Measurements from ENCODE around the gene ARG2.

Gene ARG2

GRCh38 chr14:67641902-67642749, 22.4 kb downstream of the ARG2 start:
- no peaks in the 10 kb centered on the region for H3K27me3 ChIP-seq (ENCODE audit: insufficient read depth, low read length)
- 93% methylated on average over 3 of the region's 5 CpGs for WGBS
- H3K27ac ChIP-seq (ENCODE audit: low read depth, low read length), result no peak overlapping the region
- H3K4me1 ChIP-seq (ENCODE audit: insufficient read depth, low read length), result no peaks in the 10 kb centered on the region
- H3K9me3 ChIP-seq (ENCODE audit: insufficient read depth, low read depth, low read length), result no peaks in the 10 kb centered on the region
- no peak overlapping the region for H3K4me3 ChIP-seq (ENCODE audit: low read length)
- H3K9ac ChIP-seq (ENCODE audit: low read depth, low read length), result no peak overlapping the region
- peaks cover 34% of the 10 kb centered on the region for H3K36me3 ChIP-seq (ENCODE audit: insufficient read depth, low read length)

- Histone ChIP-seq H3K4me3 (ENCODE audit: low read length) (no peak overlapping the region), H3K9me3 (ENCODE audit: insufficient read depth, low read depth, low read length) (no peaks in the 10 kb centered on the region), H3K36me3 (ENCODE audit: insufficient read depth, low read length) (peaks cover 50% of the 10 kb centered on the region), H3K27ac (ENCODE audit: low read depth, low read length) (no peak overlapping the region), H3K4me1 (ENCODE audit: insufficient read depth, low read length) (no peaks in the 10 kb centered on the region), H3K27me3 (ENCODE audit: insufficient read depth, low read length) (no peaks in the 10 kb centered on the region), H3K9ac (ENCODE audit: low read depth, low read length) (no peak overlapping the region)
- WGBS, result 50% methylated on average over 1 of the region's 1 CpG
Observed at GRCh38 chr14:67643713-67644112, 24.0 kb downstream of the ARG2 start.

- peaks cover 57% of the 10 kb centered on the region for H3K36me3 ChIP-seq (ENCODE audit: insufficient read depth, low read length)
- H3K27ac ChIP-seq (ENCODE audit: low read depth, low read length), result no peak overlapping the region
- H3K27me3 ChIP-seq (ENCODE audit: insufficient read depth, low read length), result no peaks in the 10 kb centered on the region
- H3K9ac ChIP-seq (ENCODE audit: low read depth, low read length), result no peak overlapping the region
- no peaks in the 10 kb centered on the region for H3K9me3 ChIP-seq (ENCODE audit: insufficient read depth, low read depth, low read length)
- WGBS, result 86% methylated on average over 2 of the region's 2 CpGs
- H3K4me3 ChIP-seq (ENCODE audit: low read length), result no peak overlapping the region
- no peaks in the 10 kb centered on the region for H3K4me1 ChIP-seq (ENCODE audit: insufficient read depth, low read length)
Observed at GRCh38 chr14:67644428-67644827, 24.7 kb downstream of the ARG2 start.

- Histone ChIP-seq H3K9me3 (ENCODE audit: insufficient read depth, low read depth, low read length) (no peaks in the 10 kb centered on the region), H3K9ac (ENCODE audit: low read depth, low read length) (no peak overlapping the region), H3K27ac (ENCODE audit: low read depth, low read length) (no peak overlapping the region), H3K27me3 (ENCODE audit: insufficient read depth, low read length) (no peaks in the 10 kb centered on the region), H3K4me1 (ENCODE audit: insufficient read depth, low read length) (no peaks in the 10 kb centered on the region), H3K36me3 (ENCODE audit: insufficient read depth, low read length) (peaks cover 67% of the 10 kb centered on the region), H3K4me3 (ENCODE audit: low read length) (no peak overlapping the region)
- 92% methylated on average over 5 of the region's 5 CpGs for WGBS
Observed at GRCh38 chr14:67645414-67645813, 25.7 kb downstream of the ARG2 start.

GRCh38 chr14:67646131-67646530, 26.4 kb downstream of the ARG2 start:
- no peaks in the 10 kb centered on the region for H3K4me1 ChIP-seq (ENCODE audit: insufficient read depth, low read length)
- H3K36me3 ChIP-seq (ENCODE audit: insufficient read depth, low read length), result peaks cover 74% of the 10 kb centered on the region
- no peaks in the 10 kb centered on the region for H3K9me3 ChIP-seq (ENCODE audit: insufficient read depth, low read depth, low read length)
- no peaks in the 10 kb centered on the region for H3K27me3 ChIP-seq (ENCODE audit: insufficient read depth, low read length)
- H3K4me3 ChIP-seq (ENCODE audit: low read length), result no peak overlapping the region
- no peak overlapping the region for H3K9ac ChIP-seq (ENCODE audit: low read depth, low read length)
- 93% methylated on average over 3 of the region's 3 CpGs for WGBS
- H3K27ac ChIP-seq (ENCODE audit: low read depth, low read length), result no peak overlapping the region

- WGBS, result no CpG with 5 or more reads among the region's 1 CpG
- Histone ChIP-seq H3K4me3 (ENCODE audit: low read length) (no peak overlapping the region), H3K27ac (ENCODE audit: low read depth, low read length) (no peak overlapping the region), H3K27me3 (ENCODE audit: insufficient read depth, low read length) (no peaks in the 10 kb centered on the region), H3K9me3 (ENCODE audit: insufficient read depth, low read depth, low read length) (no peaks in the 10 kb centered on the region), H3K36me3 (ENCODE audit: insufficient read depth, low read length) (peaks cover 95% of the 10 kb centered on the region), H3K9ac (ENCODE audit: low read depth, low read length) (no peak overlapping the region), H3K4me1 (ENCODE audit: insufficient read depth, low read length) (no peaks in the 10 kb centered on the region)
Observed at GRCh38 chr14:67650151-67650550, 30.4 kb downstream of the ARG2 start.

GRCh38 chr14:67650694-67651093, 31.0 kb downstream of the ARG2 start:
- Histone ChIP-seq H3K36me3 (ENCODE audit: insufficient read depth, low read length) (peaks cover 95% of the 10 kb centered on the region), H3K27ac (ENCODE audit: low read depth, low read length) (no peak overlapping the region), H3K4me3 (ENCODE audit: low read length) (no peak overlapping the region), H3K9ac (ENCODE audit: low read depth, low read length) (no peak overlapping the region), H3K4me1 (ENCODE audit: insufficient read depth, low read length) (no peaks in the 10 kb centered on the region), H3K9me3 (ENCODE audit: insufficient read depth, low read depth, low read length) (no peaks in the 10 kb centered on the region), H3K27me3 (ENCODE audit: insufficient read depth, low read length) (no peaks in the 10 kb centered on the region)
- 93% methylated on average over 2 of the region's 2 CpGs for WGBS

- no peak overlapping the region for H3K4me3 ChIP-seq (ENCODE audit: low read length)
- WGBS, result no CpG with 5 or more reads among the region's 1 CpG
- H3K9ac ChIP-seq (ENCODE audit: low read depth, low read length), result no peak overlapping the region
- H3K4me1 ChIP-seq (ENCODE audit: insufficient read depth, low read length), result no peaks in the 10 kb centered on the region
- no peaks in the 10 kb centered on the region for H3K9me3 ChIP-seq (ENCODE audit: insufficient read depth, low read depth, low read length)
- no peaks in the 10 kb centered on the region for H3K27me3 ChIP-seq (ENCODE audit: insufficient read depth, low read length)
- peaks cover 95% of the 10 kb centered on the region for H3K36me3 ChIP-seq (ENCODE audit: insufficient read depth, low read length)
- H3K27ac ChIP-seq (ENCODE audit: low read depth, low read length), result no peak overlapping the region
Observed at GRCh38 chr14:67652189-67652588, 32.5 kb downstream of the ARG2 start.

- peaks cover 87% of the 10 kb centered on the region for H3K36me3 ChIP-seq (ENCODE audit: insufficient read depth, low read length)
- no peak overlapping the region for H3K27ac ChIP-seq (ENCODE audit: low read depth, low read length)
- H3K27me3 ChIP-seq (ENCODE audit: insufficient read depth, low read length), result no peaks in the 10 kb centered on the region
- H3K9ac ChIP-seq (ENCODE audit: low read depth, low read length), result no peak overlapping the region
- H3K4me3 ChIP-seq (ENCODE audit: low read length), result no peak overlapping the region
- H3K4me1 ChIP-seq (ENCODE audit: insufficient read depth, low read length), result no peaks in the 10 kb centered on the region
- no peaks in the 10 kb centered on the region for H3K9me3 ChIP-seq (ENCODE audit: insufficient read depth, low read depth, low read length)
- WGBS, result 89% methylated on average over 6 of the region's 6 CpGs
Observed at GRCh38 chr14:67653651-67654280, 34.0 kb downstream of the ARG2 start.

GRCh38 chr14:67663633-67664032, 43.9 kb downstream of the ARG2 start:
- Histone ChIP-seq H3K27me3 (ENCODE audit: insufficient read depth, low read length) (no peaks in the 10 kb centered on the region), H3K4me3 (ENCODE audit: low read length) (no peak overlapping the region), H3K36me3 (ENCODE audit: insufficient read depth, low read length) (peaks cover 18% of the 10 kb centered on the region), H3K27ac (ENCODE audit: low read depth, low read length) (no peak overlapping the region), H3K4me1 (ENCODE audit: insufficient read depth, low read length) (peaks cover 3% of the 10 kb centered on the region), H3K9ac (ENCODE audit: low read depth, low read length) (no peak overlapping the region), H3K9me3 (ENCODE audit: insufficient read depth, low read depth, low read length) (no peaks in the 10 kb centered on the region)
- 81% methylated on average over 3 of the region's 4 CpGs for WGBS

GRCh38 chr14:67665868-67666267, 46.1 kb downstream of the ARG2 start:
- no peaks in the 10 kb centered on the region; the same call in 1 of the 2 replicates for H3K36me3 ChIP-seq (ENCODE audit: insufficient read depth, low read length)
- H3K9me3 ChIP-seq (ENCODE audit: insufficient read depth, low read depth, low read length), result no peaks in the 10 kb centered on the region
- no peak overlapping the region for H3K27ac ChIP-seq (ENCODE audit: low read depth, low read length)
- H3K9ac ChIP-seq (ENCODE audit: low read depth, low read length), result no peak overlapping the region
- H3K4me3 ChIP-seq (ENCODE audit: low read length), result no peak overlapping the region
- H3K4me1 ChIP-seq (ENCODE audit: insufficient read depth, low read length), result peaks cover 7% of the 10 kb centered on the region
- H3K27me3 ChIP-seq (ENCODE audit: insufficient read depth, low read length), result no peaks in the 10 kb centered on the region
- WGBS, result 98% methylated on average over 2 of the region's 2 CpGs

All from HUES64 (cell line).